Stimulated activated CD4-positive, alpha-beta T cell treated with anti-CD3 and anti-CD28 coated beads, Interleukin-12 subunit alpha, Interleukin-12 subunit beta, amount 100 ng/mL, for 24 hours (primary cell): ENCODE data around the gene ATP6V1C2.
"Not testable (repeated sequence)": the region's sequence is repeated elsewhere in the genome, so short reads cannot be mapped to it uniquely, and the experiment has no call there.

Experiments used
- DNase-seq, 2 experiments: peaks; one replicate each; pipeline ENCODE4 v3.0.0-alpha.2; 2020; ENCODE audit warnings: low read depth in 2 of 2

ATP6V1C2 gene

DNA sequence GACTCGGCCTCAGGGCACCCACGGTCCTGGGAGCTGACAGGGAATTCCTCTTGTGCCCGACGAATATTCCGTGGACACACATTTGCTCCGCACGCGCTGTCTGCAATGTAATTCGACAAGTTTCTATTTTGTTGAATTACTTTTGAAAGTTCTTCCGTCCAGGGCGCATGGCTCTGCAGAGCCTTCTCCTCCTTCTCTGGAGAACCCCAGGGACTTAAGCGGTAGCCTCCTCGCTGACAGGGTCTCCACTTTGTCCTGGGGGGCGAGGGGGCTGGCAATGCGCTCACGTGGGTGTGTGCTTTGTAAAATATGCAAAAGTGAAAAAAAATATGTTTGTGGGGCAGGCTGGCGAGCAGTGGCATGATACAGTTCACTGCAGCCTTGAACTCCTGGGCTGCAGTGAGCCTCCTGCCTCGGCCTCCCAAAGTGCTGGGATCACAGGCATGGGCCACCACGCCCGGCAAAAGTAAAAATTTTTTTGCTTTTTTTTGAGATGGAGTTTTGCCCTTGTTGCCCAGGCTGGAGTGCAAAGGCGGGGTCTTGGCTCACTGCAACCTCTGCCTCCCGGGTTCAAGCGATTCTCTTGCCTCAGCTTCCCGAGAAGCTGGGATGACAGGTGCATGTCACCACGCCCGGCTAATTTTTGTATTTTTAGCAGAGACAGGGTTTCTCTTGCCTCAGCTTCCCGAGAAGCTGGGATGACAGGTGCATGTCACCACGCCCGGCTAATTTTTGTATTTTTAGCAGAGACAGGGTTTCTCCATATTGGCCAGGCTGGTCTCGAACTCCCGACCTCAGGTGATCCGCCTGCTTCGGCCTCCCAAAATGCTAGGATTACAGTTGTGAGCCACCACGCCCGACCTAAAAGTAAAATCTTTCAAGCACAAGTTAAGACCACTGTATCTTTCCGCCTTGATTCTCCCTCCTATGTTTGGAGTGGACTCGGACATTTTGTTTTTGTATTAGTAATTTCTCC, 92.0 kb downstream of the ATP6V1C2 start:
- DNase-seq, result not testable (repeated sequence)

DNA sequence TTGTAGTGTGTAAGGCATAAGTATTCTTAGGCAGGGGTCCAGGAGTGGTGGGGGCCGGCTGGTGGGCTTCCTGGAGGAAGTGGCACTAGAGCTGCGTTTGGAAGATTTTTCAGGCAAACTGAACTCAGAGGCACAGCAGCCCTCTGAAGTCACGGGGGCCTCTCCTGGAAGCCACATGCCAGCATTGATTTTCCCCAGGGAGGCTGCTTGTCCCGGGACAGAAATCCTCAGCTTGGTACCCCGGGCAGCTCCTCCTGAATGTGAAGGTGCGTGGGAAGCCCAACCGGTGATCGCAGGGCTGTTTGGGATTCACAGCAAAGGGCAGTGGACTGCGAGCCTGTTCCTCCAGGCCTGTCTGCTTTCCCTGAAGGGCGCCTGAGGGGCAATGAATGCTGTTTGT, 92.7 kb downstream of the ATP6V1C2 start:
- no peak for DNase-seq

- DNase-seq, result no peak
Measured at GRCh38 chr2:10814571-10815331, 93.3 kb downstream of the ATP6V1C2 start.

DNA sequence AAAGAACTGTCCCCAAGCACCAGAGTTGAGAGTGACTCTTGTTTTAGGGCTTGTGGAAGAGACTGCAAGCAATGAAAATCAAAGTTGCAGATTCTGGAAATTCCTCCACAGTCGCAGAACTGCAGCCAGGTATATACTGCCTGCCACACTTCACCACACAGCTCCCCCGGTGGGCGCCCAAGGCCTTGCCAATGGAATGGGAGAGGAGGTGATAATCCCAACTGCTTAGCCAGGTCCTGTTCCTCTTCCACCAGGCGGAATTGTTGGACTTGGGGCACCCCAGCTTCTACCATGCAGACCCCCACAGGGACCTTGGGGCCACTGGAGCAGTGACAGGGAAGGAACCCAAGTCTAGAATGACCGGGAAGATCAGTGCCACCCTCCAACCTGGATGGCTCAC, 96.0 kb downstream of the ATP6V1C2 start:
- DNase-seq, result no peak

DNA sequence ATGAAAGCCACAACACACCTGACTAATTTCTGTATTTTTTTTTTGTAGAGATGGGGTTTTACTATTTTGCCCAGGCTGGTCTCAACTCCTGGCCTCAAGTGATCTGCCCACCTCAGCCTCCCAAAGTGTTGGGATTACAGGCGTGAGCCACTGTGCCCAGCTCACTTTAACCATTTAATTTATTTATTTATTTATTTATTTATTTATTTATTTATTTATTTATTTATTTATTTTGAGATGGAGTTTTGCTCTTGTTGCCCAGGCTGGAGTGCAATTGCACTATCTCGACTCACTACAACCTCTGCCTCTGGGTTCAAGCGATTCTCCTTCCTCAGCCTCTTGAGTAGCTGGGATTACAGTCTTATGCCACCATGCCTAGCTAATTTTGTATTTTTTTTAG, 96.9 kb downstream of the ATP6V1C2 start:
- not testable (repeated sequence) for DNase-seq

GRCh38 chr2:10818984-10819383, 97.6 kb downstream of the ATP6V1C2 start:
- no peak for DNase-seq

DNA sequence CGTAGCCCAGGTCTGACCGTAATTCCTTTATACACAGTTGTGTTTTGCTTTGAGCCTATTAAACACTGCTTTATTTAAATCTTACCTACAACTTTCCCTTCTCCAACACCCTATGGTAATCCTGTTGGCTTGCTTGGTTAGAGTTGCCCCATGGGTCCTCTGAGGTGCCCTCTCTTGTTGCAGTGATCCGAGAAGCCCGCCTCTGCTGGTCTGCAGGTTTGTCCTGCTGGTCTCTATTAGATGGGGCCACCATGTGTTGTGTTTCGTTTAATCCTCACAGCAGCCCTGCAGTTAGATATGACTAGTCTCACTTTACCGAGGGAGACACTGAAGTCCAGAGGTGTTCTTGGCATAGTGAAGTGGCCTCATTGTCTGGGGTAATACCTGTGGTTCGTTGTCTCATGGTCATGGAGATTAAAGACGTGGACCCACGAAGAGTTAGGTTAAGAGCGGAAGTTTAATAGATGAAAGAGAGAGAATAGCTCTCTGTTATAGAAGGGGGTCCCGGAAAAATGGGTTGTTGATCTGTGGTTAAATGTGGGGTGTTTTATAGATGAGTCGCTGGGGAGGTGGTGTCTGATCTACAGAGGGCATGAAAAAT, 98.4 kb downstream of the ATP6V1C2 start:
- DNase-seq, result no peak

DNA sequence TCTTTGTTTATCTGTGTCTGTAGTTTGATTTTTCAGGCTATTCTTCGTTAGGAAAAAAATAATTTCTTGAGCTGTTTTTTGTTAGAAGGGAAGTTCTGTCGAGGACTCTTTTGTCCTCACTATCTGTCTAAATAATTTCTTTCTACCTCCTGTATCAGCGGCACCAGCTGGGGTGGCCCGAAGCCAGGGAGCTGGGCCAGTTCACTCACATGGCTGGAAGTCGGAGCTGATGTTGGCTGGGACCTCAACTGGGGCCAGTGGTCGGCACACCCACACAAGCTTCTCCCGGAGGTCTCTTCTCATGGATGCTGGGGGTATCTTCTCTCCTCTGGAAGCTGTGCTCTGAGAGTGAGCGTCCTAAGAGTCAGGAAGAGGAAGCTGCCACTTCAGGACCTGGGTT, 99.1 kb downstream of the ATP6V1C2 start:
- DNase-seq, result no peak

DNA sequence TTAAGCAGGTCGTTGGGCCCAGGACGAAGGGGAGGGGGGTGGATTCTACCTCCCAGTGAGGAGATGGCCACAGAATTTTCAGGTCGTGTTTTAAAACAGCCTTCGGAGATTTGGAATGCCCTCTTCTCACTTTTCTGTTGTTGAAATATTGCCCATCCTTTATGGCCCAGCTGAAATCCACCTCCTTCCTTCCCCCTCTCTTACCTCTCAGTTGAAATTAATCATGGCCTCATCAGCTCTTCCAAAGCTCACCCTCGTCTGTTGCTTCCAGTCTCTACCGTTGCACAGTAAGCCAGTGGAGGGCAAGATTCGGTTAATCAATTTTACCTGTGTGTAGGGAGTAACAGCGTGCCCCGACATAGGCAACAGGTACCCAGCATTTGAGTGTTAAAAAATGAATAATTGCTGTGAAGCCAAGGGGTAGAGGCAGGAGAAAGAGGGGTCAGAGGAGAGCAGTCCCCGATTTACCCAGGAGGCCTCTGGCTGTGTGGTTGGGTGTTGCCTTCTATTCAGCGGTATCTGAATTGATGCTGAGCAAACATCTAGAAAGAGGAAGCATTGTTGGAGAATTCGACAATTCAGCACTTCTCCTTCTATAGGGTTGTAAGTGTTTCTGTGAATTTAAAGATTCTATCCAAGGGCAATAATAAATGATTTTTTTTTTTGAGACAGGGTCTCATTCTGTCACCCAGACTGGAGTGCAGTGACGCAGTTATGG, 99.7 kb downstream of the ATP6V1C2 start:
- no peak for DNase-seq

DNA sequence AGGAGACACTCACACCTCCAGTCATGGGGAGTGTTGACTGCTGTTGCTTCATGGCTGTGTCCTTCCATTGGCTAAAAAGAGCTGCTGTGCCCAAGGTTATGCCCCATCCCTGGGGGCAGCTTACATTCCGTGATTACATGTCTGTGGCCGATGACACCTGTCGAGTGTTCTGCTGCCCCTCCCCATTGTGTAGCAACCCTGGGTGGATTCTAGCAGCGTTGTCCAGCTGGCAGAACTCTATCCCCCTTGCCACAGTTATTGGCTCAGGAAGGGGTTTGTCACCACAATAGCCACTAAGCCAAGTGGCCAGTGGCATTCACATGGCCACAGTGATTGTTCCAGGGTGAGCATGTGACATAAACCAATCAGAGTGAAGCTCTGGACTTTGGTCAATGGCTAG, 102.8 kb downstream of the ATP6V1C2 start:
- DNase-seq, result no peak

GRCh38 chr2:10826026-10826425, 104.6 kb downstream of the ATP6V1C2 start:
- DNase-seq, result no peak

- no peak for DNase-seq
Measured at GRCh38 chr2:10826625-10827024, 105.2 kb downstream of the ATP6V1C2 start.

- DNase-seq, result no peak
Measured at GRCh38 chr2:10828346-10828745, 106.9 kb downstream of the ATP6V1C2 start.

GRCh38 chr2:10829299-10829698, 107.9 kb downstream of the ATP6V1C2 start:
- no peak for DNase-seq

DNA sequence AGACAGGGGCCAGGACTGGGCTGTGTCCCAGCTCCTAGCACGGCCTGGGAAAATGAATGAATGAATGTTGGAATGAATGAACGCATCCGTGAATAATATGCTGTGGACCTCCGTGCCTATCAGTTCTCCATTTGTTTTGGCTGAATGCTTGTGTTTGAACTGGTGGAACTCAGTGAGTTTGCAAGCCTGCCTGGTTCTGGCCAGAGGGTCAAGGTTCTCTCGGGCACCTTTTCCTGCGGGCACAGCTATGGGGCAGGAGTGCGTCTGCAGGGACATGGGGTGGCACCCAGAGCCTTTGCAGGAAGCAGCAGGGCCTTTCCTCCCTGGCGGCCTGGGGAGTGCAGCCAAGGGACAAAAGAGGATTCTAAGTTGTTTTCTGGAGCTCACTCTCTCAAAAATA, 108.8 kb downstream of the ATP6V1C2 start:
- DNase-seq, result no peak

GRCh38 chr2:10830641-10831399, 109.4 kb downstream of the ATP6V1C2 start:
- DNase-seq, result no peak

DNA sequence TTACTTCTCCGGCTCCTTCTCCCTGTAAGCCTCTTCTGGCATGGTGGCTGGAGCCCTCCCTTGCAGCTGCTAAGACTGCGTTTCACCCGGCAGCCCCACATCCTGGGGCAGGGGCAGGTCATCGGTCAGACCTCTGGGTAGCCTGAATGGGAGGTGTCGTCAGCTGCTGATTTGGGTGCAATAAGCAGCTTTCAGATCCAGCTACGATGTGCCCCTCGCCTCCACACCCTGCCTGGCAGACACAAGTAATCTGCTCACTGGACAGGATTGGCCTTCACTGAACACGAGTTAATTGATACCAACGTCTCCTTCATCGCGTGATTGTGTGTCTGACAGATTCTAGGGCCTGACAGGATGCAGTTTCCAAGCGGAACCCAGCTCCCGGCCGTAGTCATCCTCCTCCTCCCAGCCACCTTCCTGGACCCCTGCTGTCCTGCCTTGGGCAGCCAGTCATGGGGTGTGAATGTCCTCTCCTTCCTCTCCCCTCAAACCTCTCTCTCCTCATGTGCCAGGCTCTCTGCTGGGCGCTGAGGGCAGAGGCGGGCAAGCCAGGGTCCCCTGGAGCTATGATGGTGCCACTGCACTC, 110.1 kb downstream of the ATP6V1C2 start:
- no peak for DNase-seq

DNA sequence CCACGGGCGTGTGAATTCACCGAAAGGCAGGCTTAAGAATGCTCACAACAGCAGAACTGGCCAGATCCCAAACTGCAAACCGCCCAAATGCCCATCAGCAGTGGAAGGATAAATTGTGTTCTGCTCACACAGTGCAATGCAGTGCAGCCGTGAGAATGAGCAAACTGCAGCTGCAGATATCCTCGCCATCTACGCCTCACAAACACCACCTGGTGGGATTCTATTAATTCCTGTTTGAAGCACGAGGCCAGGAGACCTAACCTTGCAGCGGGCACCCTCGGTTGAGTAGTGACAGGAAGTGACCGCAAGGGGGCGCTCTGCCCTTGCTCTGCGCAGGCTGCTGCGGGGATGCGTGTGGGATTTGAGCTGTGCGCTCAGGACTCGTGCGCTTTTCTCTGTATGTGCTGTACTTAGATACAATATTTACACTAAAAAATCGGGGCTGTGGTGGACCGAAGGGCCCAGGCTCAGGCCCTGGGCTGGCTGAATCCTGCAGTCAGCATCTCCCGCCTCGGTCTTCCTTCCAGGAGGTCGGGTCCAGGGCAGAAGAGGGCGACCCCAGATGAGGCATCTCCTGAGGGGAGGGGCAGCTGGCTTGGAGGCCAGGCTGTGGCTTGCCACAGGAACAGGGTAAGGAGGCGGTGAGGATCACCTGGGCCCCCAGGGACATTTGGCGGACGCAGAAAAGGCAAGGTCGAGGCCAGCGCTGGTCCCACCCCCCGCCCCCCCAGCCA, 110.9 kb downstream of the ATP6V1C2 start:
- DNase-seq, result peak; percentile 68 to 80

DNA sequence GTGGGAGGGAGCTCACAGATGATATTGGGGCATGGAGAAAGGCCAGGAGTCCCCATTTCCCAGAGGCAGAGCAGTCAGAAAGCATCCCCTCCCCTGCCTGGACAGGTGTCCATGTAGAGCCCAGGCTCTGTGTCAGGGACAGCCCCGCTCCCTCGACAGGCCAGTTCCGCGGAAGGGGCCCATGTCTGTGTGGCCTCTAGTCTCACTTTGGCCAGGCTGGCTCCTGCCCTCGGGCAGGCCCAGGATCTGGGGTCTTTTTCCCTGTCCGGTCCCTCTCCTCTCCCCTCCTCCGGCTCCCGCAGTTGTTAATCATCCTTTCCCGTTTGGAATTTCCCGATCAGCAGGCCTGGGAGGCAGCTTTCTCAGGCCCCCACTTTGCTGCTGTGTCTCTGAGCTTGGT, 111.6 kb downstream of the ATP6V1C2 start:
- DNase-seq, result no peak

DNA sequence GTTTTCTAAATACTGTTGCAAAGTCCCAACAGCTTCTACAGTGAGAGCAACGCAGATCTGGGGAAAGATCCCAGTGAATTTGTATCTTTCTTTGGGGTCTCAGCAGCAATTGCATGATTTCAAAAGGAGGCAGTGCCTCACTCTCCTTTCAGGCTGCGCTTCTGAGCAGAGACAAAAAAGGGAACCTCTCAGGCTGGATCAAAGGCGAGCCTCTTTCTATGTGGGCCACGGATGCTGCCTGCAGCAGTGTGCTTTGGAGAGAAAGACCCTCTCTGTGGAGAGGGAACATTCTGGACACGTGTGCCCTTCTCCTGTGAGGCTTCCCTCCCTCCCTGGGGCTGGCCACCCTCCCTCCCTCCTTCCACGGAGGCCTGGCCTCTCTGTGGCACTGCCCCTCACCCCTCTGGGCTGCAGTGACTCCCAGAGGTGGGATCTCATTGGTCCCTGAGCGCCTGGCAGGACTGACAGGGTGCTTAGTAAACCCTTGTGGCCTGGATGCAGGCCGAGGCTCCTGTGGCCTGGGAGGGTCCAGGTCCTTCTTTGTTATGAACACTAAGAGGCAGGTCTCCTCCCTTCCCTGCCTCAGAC, 112.7 kb downstream of the ATP6V1C2 start:
- no peak for DNase-seq
